ENCODE data around the gene PGM2L1.

DNA sequence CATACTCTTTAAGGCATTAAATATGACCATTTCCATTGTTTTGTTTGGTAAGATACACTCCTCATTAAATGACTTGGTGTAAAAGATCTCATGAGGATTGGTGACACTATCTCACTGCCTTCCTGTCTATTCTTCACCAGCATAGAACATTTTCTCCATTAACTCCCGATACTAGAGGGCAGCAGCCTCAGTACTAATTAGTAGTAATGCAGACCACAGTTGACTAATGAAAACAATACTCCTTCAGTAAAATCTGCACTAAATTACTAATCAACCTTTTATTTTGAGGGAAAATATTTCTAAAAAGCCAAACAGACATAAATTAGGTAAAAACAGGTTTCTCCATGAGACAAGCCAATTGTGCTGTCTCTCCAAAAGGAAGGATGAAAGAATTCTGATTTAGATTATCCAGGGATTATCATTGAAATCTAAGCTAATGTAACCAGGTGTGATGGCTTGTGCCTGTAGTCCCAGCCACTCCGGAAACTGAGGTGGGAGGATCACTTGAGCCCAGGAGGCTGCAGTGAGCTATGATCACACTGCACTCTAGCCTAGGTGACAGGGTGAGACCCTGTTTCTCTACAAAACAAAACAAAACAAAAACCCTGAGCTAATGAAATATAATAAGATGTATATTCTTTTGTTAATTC is 9.4 kb downstream of the PGM2L1 start:
- TF ChIP-seq, protein P1, sequence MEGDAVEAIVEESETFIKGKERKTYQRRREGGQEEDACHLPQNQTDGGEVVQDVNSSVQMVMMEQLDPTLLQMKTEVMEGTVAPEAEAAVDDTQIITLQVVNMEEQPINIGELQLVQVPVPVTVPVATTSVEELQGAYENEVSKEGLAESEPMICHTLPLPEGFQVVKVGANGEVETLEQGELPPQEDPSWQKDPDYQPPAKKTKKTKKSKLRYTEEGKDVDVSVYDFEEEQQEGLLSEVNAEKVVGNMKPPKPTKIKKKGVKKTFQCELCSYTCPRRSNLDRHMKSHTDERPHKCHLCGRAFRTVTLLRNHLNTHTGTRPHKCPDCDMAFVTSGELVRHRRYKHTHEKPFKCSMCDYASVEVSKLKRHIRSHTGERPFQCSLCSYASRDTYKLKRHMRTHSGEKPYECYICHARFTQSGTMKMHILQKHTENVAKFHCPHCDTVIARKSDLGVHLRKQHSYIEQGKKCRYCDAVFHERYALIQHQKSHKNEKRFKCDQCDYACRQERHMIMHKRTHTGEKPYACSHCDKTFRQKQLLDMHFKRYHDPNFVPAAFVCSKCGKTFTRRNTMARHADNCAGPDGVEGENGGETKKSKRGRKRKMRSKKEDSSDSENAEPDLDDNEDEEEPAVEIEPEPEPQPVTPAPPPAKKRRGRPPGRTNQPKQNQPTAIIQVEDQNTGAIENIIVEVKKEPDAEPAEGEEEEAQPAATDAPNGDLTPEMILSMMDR (conservative IDR thresholded peaks at IDR 0.05; ENCODE audit: low read length): peak; percentile 89
- TF ChIP-seq EZH2phosphoT487 (IDR thresholded peaks at IDR 0.05; ENCODE audit: borderline replicate concordance): no peak
